Lung (tissue), 12 donors: ENCODE data around the gene ZNF710. TPM values are rescaled to one million over a fixed set of nuclear protein-coding genes. Genes with fewer than 3 reads are reported as not detected.
A peak's percentile ranks its signal among the peaks of the same experiment; 100 is the strongest.

Experiments
- ATAC-seq: fragments of 200-7000 bp; cut with Tn5 transposase; one replicate; pipeline ENCODE4 v1.9.1; 2020; ENCODE audit warnings: moderate number of reproducible peaks; ENCODE audit not compliant: insufficient read depth, low FRiP score
- DNase-seq, 3 donors: peaks; one replicate each; pipeline ENCODE4 v3.0.0-alpha.2; 2013 to 2017
- H3K27ac ChIP-seq, 2 donors: one replicate each; pipeline ENCODE4 v1.5.1; 2013; ENCODE audit warnings: mild to moderate bottlenecking in 2 of 2, moderate library complexity in 2 of 2, control low read depth in 1 of 2, inconsistent platforms in 1 of 2, low read depth in 1 of 2, low read length in 1 of 2
- H3K27me3 ChIP-seq, 3 donors: one replicate each; pipeline ENCODE4 v1.5.1; 2013; ENCODE audit warnings: low read length in 2 of 3; ENCODE audit not compliant: control insufficient read depth in 3 of 3, insufficient read depth in 3 of 3
- H3K36me3 ChIP-seq, 4 donors: one replicate each; pipeline ENCODE4 v1.5.1; 2013; ENCODE audit warnings: low read length in 4 of 4, mild to moderate bottlenecking in 1 of 4, moderate library complexity in 1 of 4; ENCODE audit not compliant: control insufficient read depth in 4 of 4, insufficient read depth in 4 of 4
- H3K4me1 ChIP-seq, 5 donors: one replicate each; pipeline ENCODE4 v1.5.1; 2013; ENCODE audit warnings: low read length in 5 of 5, mild to moderate bottlenecking in 2 of 5, moderate library complexity in 1 of 5; ENCODE audit not compliant: control insufficient read depth in 5 of 5, insufficient read depth in 5 of 5
- H3K4me3 ChIP-seq: one replicate; pipeline ENCODE4 v1.5.1; 2013; ENCODE audit warnings: mild to moderate bottlenecking, control low read depth, moderate library complexity
- H3K9ac ChIP-seq, 2 donors: one replicate each; pipeline ENCODE4 v1.5.1; 2013; ENCODE audit warnings: low read length in 2 of 2, control low read depth in 1 of 2; ENCODE audit not compliant: insufficient read depth in 1 of 2
- H3K9me3 ChIP-seq, 4 donors: one replicate each; pipeline ENCODE4 v1.5.1; 2013; ENCODE audit warnings: low read length in 3 of 4, mild to moderate bottlenecking in 1 of 4, moderate library complexity in 1 of 4; ENCODE audit not compliant: control insufficient read depth in 4 of 4, insufficient read depth in 3 of 4
- CTCF ChIP-seq: IDR thresholded peaks from 2 replicates; pipeline ENCODE4 v1.5.1; 2012; ENCODE audit warnings: mild to moderate bottlenecking; ENCODE audit errors: control extremely low read depth, extremely low read depth
- WGBS, 2 donors: extraction: QIAGEN DNeasy Blood & Tissue Kit; methylation state at CpG; one replicate each; pipeline ENCODE4 v1.1.7; 2013; 5-methylcytosine and 5-hydroxymethylcytosine counted together
- polyA plus RNA-seq, 2 donors: library from polyadenylated mRNA; stranded (reverse); fragments of 200-250 nt; gene quantifications; one replicate each; pipeline ENCODE4 v1.2.1, GENCODE V29; 2013
- total RNA-seq, 2 donors: library from RNA; depleted of rRNA in 1 of 2; stranded (reverse); fragments of >200 nt in 1 of 2; gene quantifications; one replicate each; pipeline ENCODE4 v1.2.1, GENCODE V29; 2014 to 2021
- donor health status: control.
- donor health status: control.
- donor health status: Bipolar disorder and iron deficiency.
- donor health status: healthy.
- donor health status: DM: yes; HTN: yes; CAD: no.

The ZNF710 gene
- total and polyA plus RNA-seq, 4 donors: 19.6 to 49.1 (median 38.6) TPM

- DNase-seq (peak in 2 of 3 donors; percentile 22 to 41), ATAC-seq (no peak)
- Histone ChIP-seq H3K9ac (no peak overlapping the region), H3K9me3 (no peaks in the 10 kb centered on the region), H3K4me1 (peaks cover 0 to 27% (median 12%) of the 10 kb centered on the region in 5 donors), H3K36me3 (peaks cover 0 to 1% (median 0%) of the 10 kb centered on the region in 4 donors), H3K4me3 (no peak overlapping the region), H3K27me3 (no peaks in the 10 kb centered on the region), H3K27ac (no peak overlapping the region)
- WGBS, 2 donors: 47 to 78% methylated on average over 2 of the region's 2 CpGs
- no peak for TF ChIP-seq CTCF
These were observed 24.4 kb downstream of the ZNF710 start for GRCh38 chr15:90025489-90026033.

- DNase-seq (no peak), ATAC-seq (no peak)
- TF ChIP-seq CTCF: no peak
- no peaks in the 10 kb centered on the region for H3K36me3 ChIP-seq
- H3K4me1 ChIP-seq: peaks cover 2 to 23% (median 12%) of the 10 kb centered on the region in 5 donors
- H3K4me3 ChIP-seq: no peak overlapping the region
- H3K9ac ChIP-seq: no peak overlapping the region
- WGBS, 2 donors: 85 to 93% methylated on average over 5 of the region's 5 CpGs
- H3K9me3 ChIP-seq: no peaks in the 10 kb centered on the region
- no peaks in the 10 kb centered on the region for H3K27me3 ChIP-seq
- H3K27ac ChIP-seq: no peak overlapping the region
These were observed 27.3 kb downstream of the ZNF710 start for GRCh38 chr15:90028376-90028944.

GRCh38 chr15:90029024-90029423 is 27.9 kb downstream of the ZNF710 start:
- Histone ChIP-seq H3K9ac (no peak overlapping the region), H3K9me3 (no peaks in the 10 kb centered on the region), H3K27me3 (no peaks in the 10 kb centered on the region), H3K36me3 (no peaks in the 10 kb centered on the region), H3K27ac (no peak overlapping the region), H3K4me1 (peaks cover 2 to 28% (median 17%) of the 10 kb centered on the region in 5 donors), H3K4me3 (no peak overlapping the region)
- ATAC-seq: no peak
- WGBS, 2 donors: 88 to 90% methylated on average over 1 of the region's 1 CpG
- no peak for TF ChIP-seq CTCF
- DNase-seq: no peak

GRCh38 chr15:90030376-90030775 is 29.3 kb downstream of the ZNF710 start:
- DNase-seq (no peak), ATAC-seq (no peak)
- Histone ChIP-seq H3K27me3 (no peaks in the 10 kb centered on the region), H3K9ac (no peak overlapping the region), H3K36me3 (no peaks in the 10 kb centered on the region), H3K4me1 (peaks cover 2 to 33% (median 19%) of the 10 kb centered on the region in 5 donors), H3K27ac (no peak overlapping the region), H3K4me3 (no peak overlapping the region), H3K9me3 (no peaks in the 10 kb centered on the region)
- 86 to 91% methylated on average over 8 of the region's 8 CpGs for WGBS, 2 donors
- TF ChIP-seq CTCF: no peak
